Pons (tissue), 1 donor: ENCODE data around the gene INO80.

Experiments used
- DNase-seq: peaks from one replicate; pipeline ENCODE4 v3.0.0-alpha.2; 2016; ENCODE audit warnings: low spot score

Gene INO80

DNA sequence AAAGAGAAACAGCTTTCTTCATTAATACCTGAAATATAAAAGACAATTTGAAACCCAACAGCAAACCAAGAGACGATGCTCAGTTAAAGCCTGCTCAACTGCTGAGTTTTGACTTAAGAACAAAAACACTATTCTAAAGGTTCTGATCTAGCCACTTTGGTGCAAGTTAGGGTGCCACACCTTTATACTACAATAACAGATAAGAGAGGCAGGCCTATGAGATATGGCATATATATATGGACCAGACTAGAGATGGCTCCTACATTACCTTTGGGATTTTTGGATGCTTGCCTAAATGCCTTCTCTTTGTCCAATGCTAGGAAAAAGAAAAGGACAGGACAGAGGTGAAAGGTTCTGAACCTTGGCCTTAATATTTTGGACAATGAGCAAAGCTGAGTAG is 68.6 kb downstream of the INO80 start:
- DNase-seq: no peak

DNA sequence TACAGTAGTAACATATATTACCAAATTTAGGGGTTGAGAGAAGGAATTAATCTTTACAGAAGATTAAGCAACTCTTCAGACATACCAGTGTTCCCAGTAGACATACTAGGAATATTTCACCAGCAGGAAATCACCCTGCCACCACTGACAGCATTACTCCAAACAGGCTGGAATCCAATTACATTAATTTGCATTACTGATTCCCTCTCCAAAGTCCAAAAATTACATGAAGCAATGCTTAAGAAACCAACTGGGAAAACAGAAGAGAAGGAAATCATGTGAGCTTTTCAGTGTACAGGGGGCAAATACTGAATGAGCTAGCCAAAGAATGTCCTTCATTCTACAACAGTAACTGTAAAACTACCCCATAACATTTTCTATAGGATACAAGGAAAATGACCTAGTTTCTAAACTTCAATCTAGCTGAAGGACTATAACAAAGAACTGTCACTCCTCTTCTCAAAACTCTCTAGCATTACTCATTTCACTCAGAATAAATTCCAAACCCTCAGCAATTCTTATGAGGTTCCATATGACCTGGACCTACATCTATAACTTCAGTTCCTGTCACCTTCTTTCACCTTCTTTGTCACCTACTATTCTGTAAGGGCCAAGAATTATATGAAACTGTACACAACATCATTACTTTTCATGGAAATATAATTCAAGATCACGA is 72.7 kb downstream of the INO80 start:
- no peak for DNase-seq

GRCh38 chr15:41042851-41043250 is 73.2 kb downstream of the INO80 start:
- no peak for DNase-seq

- no peak for DNase-seq
These were observed 77.0 kb downstream of the INO80 start for GRCh38 chr15:41039121-41039520.

DNA sequence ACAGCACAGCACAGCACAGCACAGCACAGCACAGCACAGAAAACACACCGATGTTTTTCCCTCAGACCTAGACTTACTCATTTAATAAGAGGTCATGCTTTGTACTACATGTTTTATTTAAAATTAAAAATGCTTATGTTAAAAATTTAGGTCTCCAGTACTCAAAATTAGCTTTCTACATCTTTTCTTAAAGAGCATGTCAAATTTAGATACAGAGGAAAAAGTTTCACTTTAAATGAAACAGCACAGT is 84.1 kb downstream of the INO80 start:
- no peak for DNase-seq

DNA sequence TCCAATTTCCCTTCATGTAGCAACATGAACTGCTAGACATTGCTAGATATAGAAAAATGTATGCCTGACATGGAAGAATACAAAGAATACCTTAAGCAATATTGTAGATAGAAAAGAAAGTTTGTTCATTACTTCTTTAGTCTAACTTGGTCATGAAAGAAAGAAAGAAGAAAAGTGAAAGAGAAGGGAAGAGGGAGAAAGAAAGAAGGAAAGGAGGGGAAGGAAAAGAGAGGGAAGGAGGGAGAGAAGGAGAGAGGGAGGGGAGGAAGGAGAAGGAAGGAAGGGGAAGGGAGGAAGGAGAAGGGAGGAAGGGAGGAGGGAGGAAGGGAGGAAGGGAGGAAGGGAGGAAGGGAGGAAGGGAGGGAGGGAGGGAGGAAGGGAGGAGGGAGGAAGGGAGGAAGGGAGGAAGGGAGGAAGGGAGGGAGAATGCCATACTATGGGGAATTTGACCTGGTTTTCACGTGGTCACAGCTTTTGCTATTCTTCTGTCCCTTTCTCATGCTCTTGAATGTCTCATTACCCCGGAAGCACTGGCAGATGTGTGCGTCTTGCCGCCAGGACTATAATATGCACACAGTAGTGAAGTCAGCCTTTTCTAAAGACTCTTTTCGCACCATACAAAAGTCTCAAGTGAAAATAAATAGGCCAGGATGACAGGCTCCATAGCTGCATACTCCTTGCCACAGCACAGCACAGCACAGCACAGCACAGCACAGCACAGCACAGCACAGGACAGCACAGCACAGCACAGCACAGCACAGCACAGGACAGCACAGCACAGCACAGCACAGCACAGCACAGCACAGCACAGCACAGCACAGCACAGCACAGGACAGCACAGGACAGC is 84.6 kb downstream of the INO80 start:
- DNase-seq: no peak

DNA sequence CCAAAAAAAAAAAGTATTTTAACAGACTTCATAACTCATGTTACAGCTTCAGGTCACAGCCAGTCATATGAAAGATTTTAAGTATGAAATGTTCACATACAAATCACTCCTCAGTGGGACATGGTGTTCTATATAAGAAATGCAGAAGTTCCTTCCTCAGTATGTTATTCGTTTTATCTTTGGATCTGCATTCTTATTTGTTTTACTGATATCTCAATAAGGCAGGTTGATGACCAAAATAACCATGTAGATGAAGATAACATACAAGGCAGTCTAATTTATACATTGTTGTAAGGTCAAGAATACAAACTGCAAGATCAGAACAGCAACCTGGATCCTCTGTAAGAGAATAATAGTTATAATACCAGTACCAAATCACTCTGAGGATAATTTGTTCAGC is 87.2 kb downstream of the INO80 start:
- no peak for DNase-seq

- DNase-seq: no peak
These were observed 90.7 kb downstream of the INO80 start for GRCh38 chr15:41025393-41025792.

DNA sequence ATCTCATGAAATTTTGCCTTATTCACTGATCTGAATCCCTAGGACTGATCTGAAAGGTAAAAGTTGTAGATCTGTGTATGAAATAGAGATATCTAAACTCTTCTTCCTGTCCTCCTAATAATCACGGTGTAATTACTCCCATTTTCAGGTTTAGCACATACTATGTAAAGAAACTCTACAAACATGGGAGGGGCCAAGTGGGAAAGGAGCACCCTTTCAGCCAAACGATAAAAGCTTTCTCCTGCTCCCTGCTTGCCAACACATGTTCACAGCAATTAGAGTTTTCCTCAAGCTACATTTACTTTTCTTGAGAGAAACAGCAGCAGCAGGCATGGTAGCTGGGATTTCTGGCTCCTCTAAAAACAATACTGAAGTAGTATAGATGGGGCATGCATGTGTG is 91.2 kb downstream of the INO80 start:
- no peak for DNase-seq

DNA sequence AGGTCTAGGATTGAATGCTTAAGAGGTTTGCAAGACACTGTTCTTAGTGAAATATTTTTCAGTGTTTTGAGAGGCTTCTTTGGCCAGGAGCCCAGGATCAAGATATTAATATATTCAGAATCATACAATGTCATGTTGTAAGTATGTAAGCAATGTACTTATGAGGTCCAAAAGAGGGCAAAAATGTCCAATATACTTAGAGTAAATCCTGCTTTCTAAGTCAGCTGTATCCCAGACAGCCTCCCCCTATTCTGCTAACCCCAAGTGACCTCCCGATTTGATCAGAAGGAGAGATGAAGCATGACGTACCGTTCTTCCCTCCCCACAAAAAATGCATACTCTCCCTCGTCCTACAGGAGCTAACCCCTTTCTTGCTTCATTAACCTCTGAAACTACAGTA is 91.9 kb downstream of the INO80 start:
- DNase-seq: no peak

GRCh38 chr15:41022487-41023090 is 93.5 kb downstream of the INO80 start:
- DNase-seq: peak; percentile 64

- DNase-seq: peak; percentile 12
These were observed 95.3 kb downstream of the INO80 start for GRCh38 chr15:41020829-41021228.

GRCh38 chr15:41020311-41020710 is 95.8 kb downstream of the INO80 start:
- peak; percentile 42 for DNase-seq

DNA sequence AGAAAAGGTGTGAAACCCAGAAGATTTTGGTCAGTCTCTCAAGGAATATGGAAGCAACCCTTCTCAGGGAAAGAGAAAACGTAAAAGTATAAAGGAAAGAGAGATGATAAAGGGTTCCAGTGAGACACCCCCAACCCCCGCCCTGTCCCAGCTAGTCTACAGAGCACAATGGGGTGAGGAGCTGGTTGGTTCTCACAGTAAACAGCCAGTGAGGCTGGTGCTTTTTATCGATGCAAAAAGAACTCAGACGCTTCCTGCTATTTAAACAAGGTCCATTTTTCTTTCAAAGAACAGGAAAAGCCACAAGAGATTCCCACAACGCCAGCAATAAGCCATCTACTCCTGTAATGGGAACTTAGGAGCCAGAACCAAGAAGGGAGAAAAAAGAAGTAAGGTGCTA is 96.9 kb downstream of the INO80 start:
- DNase-seq: peak; percentile 77

DNA sequence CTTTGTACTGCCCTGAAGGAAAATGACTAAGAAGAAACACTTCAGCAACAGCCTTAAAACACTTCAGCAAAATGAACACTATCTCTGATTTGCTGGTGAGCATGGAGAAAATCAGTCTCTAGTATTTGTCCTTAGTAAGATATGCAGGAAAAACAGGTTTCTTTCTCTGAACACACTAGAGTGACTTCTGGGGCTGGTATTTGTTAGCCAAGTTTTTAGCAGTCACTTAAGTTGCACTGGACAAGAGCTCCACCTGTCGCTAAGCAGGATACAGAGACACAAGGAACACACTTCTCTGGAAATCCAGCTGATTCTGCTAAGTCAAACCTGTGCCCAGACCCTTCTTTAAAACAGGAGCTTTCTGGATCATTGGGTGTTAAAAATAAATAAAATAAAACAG is 97.5 kb downstream of the INO80 start:
- peak; percentile 76 for DNase-seq

DNA sequence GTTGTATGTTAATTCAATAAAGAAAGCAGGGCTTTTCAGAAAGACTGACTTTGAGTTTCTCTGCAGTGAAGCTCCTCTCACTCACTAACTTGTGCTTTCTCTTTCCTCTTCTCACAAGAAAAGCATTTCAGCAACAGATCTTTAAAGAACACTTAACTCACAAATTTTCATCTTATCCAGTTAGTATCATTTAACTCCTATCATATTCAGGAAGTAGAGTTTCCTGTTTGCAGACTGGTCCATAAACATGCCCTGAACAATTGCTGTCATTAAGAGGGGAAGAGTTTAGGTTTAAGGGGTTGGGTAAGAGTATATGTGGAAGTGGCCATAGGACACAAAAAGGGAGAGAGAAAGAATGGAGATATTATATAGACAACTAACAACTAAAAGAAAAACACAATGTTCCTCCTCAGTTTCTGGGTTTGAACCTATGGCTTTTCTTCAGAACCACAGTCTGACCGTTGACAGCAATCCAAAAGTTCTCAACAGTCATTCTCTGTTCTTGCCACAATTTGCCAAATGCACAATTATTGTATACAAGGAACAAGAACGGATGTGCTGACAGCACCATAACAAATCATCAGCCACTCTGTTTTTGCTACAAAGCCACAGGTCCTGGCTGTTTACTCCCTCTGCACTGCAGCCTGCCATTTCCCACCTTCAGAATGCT is 98.9 kb downstream of the INO80 start:
- DNase-seq: peak; percentile 62

- peak; percentile 11 for DNase-seq
These were observed 102.2 kb downstream of the INO80 start for GRCh38 chr15:41013691-41014414.

GRCh38 chr15:41011055-41011815 is 104.8 kb downstream of the INO80 start:
- DNase-seq: no peak

DNA sequence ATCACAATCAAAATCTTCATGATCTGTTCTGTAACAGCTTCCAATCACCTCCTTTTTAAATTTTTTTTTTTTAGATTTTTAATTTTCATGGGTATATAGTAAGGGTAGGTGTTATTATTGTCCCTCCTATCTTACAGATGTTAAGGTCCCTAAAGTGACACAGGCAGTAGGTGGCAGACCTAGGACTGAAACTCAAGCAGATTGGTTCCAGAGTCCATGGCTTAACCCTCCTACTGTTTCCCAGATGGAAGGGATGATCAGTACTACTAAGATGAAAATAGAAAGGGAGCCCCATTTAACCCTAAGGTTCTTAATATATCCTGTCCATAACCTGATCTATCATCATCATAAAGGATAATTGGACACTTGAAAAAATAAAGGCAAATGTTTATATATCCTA is 105.7 kb downstream of the INO80 start:
- DNase-seq: no peak

DNA sequence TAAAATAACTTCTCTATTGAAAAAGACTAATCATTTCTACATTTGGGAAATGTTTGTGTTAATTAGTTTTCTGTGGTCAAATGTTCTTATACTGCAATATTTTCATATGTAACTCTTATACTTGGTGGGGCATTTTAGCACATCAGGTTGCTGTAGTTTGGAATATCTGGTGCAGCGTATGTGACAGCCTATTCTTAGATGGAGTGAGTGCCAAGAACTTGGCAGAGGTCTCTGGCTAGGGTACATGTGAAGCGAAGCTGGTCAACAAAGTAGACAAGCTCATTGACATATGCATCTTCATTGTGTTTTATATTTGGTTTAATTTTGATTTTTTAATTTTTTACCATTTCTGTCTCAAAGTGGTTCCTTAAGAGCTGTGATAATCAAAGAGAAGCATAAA is 109.6 kb downstream of the INO80 start:
- DNase-seq: no peak

DNA sequence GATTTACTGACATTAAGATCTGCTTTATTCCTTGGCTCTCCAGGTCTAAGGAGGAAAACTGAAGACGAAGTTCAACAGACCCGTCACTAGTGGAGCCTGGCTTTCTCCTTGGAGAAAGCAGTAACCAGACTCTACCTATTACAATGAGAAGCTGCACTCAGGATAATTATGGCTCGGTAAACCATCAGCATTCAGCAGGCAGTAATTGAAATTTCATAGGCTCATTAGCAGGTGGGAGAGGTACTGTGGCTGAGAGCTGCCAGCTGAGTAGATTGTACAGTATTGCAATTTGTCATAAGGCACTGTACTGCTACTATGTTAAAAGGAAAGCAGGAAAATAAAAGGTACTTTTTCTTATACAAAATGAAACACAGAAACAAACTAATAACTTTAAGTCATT is 111.6 kb downstream of the INO80 start:
- DNase-seq: no peak
